GM23338 (cell line): ENCODE results near the gene AAMDC. TPM values are rescaled to one million over a fixed set of nuclear protein-coding genes. Genes with fewer than 3 reads are reported as not detected.

Source experiments
- ATAC-seq: fragments of 200-7000 bp; cut with Tn5 transposase; 3 replicates; pipeline ENCODE4 v1.9.1; 2020
- DNase-seq: peaks from one replicate; pipeline ENCODE4 v3.0.0-alpha.2; 2015; ENCODE audit warnings: low spot score
- H2AFZ ChIP-seq: fragments of 200-600 bp; sonication (generic); 2 replicates; pipeline ENCODE4 v1.8.0; 2016; ENCODE audit warnings: antibody characterized with exemption, mild to moderate bottlenecking, moderate library complexity
- H3F3A ChIP-seq: fragments of 200-600 bp; sonication (generic); replicated peaks from 2 replicates; pipeline ENCODE4 v1.8.0; 2017; ENCODE audit warnings: antibody characterized with exemption, mixed run types, low read depth
- H3K27ac ChIP-seq: fragments of 200-600 bp; sonication (generic); 2 replicates; pipeline ENCODE4 v1.6.1; 2016; ENCODE audit warnings: low read depth
- H3K27me3 ChIP-seq: fragments of 200-600 bp; sonication (generic); 2 replicates; pipeline ENCODE4 v1.8.0; 2016; ENCODE audit warnings: mild to moderate bottlenecking, mixed run types, moderate library complexity; ENCODE audit not compliant: insufficient read depth
- H3K36me3 ChIP-seq: fragments of 200-600 bp; sonication (generic); 2 replicates; pipeline ENCODE4 v1.8.0; 2016; ENCODE audit warnings: mild to moderate bottlenecking; ENCODE audit not compliant: insufficient read depth
- H3K4me1 ChIP-seq: fragments of 200-600 bp; sonication (generic); 2 replicates; pipeline ENCODE4 v1.8.0; 2016; ENCODE audit warnings: mild to moderate bottlenecking, moderate library complexity; ENCODE audit not compliant: insufficient read depth
- H3K4me2 ChIP-seq: fragments of 200-600 bp; sonication (generic); 2 replicates; pipeline ENCODE4 v1.7.1; 2017; ENCODE audit warnings: mixed run types
- H3K4me3 ChIP-seq: fragments of 200-600 bp; sonication (generic); 2 replicates; pipeline ENCODE4 v1.6.1; 2016; ENCODE audit warnings: mixed run types
- H3K79me2 ChIP-seq: fragments of 200-600 bp; sonication (generic); replicated peaks from 2 replicates; pipeline ENCODE4 v1.8.0; 2017; ENCODE audit warnings: mild to moderate bottlenecking; ENCODE audit not compliant: insufficient read depth
- H3K9me2 ChIP-seq: fragments of 200-600 bp; sonication (generic); 2 replicates; pipeline ENCODE4 v1.8.0; 2017; ENCODE audit not compliant: insufficient read depth
- H4K20me1 ChIP-seq: fragments of 200-600 bp; sonication (generic); replicated peaks from 2 replicates; pipeline ENCODE4 v1.8.0; 2017; ENCODE audit warnings: mild to moderate bottlenecking; ENCODE audit not compliant: insufficient read depth
- H3K27ac Mint-ChIP-seq: 2 replicates; pipeline ENCODE4 v1.8.0; 2020; ENCODE audit warnings: inconsistent platforms, mild to moderate bottlenecking, moderate library complexity, mixed read lengths
- H3K27me3 Mint-ChIP-seq: 3 replicates; pipeline ENCODE4 v1.8.0; 2022; ENCODE audit warnings: low read depth, mild to moderate bottlenecking, moderate library complexity, mixed read lengths, inconsistent platforms; ENCODE audit not compliant: insufficient read depth, poor library complexity
- H3K36me3 Mint-ChIP-seq: 3 replicates; pipeline ENCODE4 v1.8.0; 2021; ENCODE audit warnings: low read depth, mild to moderate bottlenecking, inconsistent platforms, moderate library complexity, mixed read lengths
- H3K4me1 Mint-ChIP-seq: 3 replicates; pipeline ENCODE4 v1.8.0; 2020; ENCODE audit warnings: mild to moderate bottlenecking, inconsistent platforms, mixed read lengths
- H3K4me3 Mint-ChIP-seq: 3 replicates; pipeline ENCODE4 v1.8.0; 2021; ENCODE audit warnings: moderate library complexity, mild to moderate bottlenecking, inconsistent platforms, mixed read lengths
- H3K9me3 Mint-ChIP-seq: 3 replicates; pipeline ENCODE4 v1.8.0; 2020; ENCODE audit warnings: moderate library complexity, mild to moderate bottlenecking, inconsistent platforms, mixed read lengths
- EZH2 ChIP-seq: fragments of 200-600 bp; sonication (generic); IDR thresholded peaks from one replicate; pipeline ENCODE4 v1.8.0; 2017; ENCODE audit warnings: antibody characterized with exemption, mild to moderate bottlenecking, low read depth; ENCODE audit not compliant: unreplicated experiment
- EZH2phosphoT487 ChIP-seq: fragments of 200-600 bp; sonication (generic); IDR thresholded peaks from one replicate; pipeline ENCODE4 v1.8.1; 2018; ENCODE audit warnings: antibody characterized with exemption; ENCODE audit not compliant: unreplicated experiment
- JUNB ChIP-seq: IDR thresholded peaks from one replicate; pipeline ENCODE4 v1.6.1; 2016; ENCODE audit warnings: antibody characterized with exemption; ENCODE audit not compliant: unreplicated experiment
- ZNF114 ChIP-seq: fragments of 250-450 bp; sonication (Bioruptor Pico); IDR thresholded peaks from 2 replicates; pipeline ENCODE4 v1.5.0; 2020; ENCODE audit warnings: mild to moderate bottlenecking, moderate library complexity
- polyA plus RNA-seq: library from polyadenylated mRNA; unstranded; fragments of >200 nt; fragmentation: Nextera tagmentation; extraction: Ambion mirVana; gene quantifications from 2 replicates; pipeline ENCODE4 v1.2.1, GENCODE V29; 2016
- total RNA-seq: library from RNA; depleted of rRNA; stranded (reverse); fragments of >200 nt; shearing (Covaris generic); gene quantifications from 2 replicates; pipeline ENCODE4 v1.2.3, GENCODE V29; 2014
- TF ChIP-seq, protein P1 (sequence below): fragments of 250-450 bp; sonication (Bioruptor Pico); IDR thresholded peaks from 2 replicates; pipeline ENCODE4 v1.5.0; 2020; ENCODE audit warnings: mild to moderate bottlenecking, moderate library complexity
- TF ChIP-seq, protein P2 (sequence below): IDR thresholded peaks from one replicate; pipeline ENCODE4 v1.6.1; 2018; ENCODE audit warnings: antibody characterized with exemption; ENCODE audit not compliant: unreplicated experiment

AAMDC gene
- total and polyA plus RNA-seq, 2 experiments from 2014 or later, result 5.3 to 50.2 TPM

DNA sequence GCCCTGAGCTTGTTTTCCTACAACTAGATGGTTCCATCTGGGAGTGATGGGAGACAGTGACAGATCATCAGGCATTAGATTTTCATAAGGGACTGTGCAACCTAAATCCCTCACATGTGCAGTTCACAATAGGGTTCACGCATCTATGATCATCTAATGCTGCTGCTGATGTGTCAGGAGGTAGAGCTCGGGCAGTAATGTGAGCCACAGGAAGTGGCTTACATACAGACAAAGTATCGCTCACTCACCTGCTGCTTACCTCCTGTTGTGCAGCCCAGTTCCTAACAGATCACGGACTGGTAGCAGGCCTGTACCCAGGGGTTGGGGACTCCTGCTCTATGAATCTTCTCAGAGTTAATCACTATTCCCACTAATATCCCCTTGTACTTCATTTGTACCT, 12.4 kb downstream of the AAMDC start:
- Histone ChIP-seq H3K4me3 (no peak overlapping the region), H3K36me3 (no peaks in the 10 kb centered on the region), H3K27me3 (no peaks in the 10 kb centered on the region), H3K9me2 (peaks cover 4% of the 10 kb centered on the region), H2AFZ (no peak overlapping the region), H3K4me2 (no peak overlapping the region), H3K79me2 (no peaks in the 10 kb centered on the region), H3K4me1 (no peaks in the 10 kb centered on the region), H3K27ac (no peak overlapping the region), H3F3A (no peaks in the 10 kb centered on the region), H4K20me1 (no peaks in the 10 kb centered on the region)
- Mint-ChIP-seq H3K9me3 (peaks cover 38% of the 10 kb centered on the region), H3K4me1 (no peaks in the 10 kb centered on the region), H3K4me3 (no peak overlapping the region), H3K27me3 (no peaks in the 10 kb centered on the region), H3K27ac (no peak overlapping the region), H3K36me3 (peaks cover 28% of the 10 kb centered on the region)
- ATAC-seq (no peak), DNase-seq (no peak)
- TF ChIP-seq EZH2phosphoT487 (no peak), JUNB (no peak), EZH2 (no peak), ZNF114 (CRISPR knock-in tag) (no peak)
- TF ChIP-seq, protein P1, sequence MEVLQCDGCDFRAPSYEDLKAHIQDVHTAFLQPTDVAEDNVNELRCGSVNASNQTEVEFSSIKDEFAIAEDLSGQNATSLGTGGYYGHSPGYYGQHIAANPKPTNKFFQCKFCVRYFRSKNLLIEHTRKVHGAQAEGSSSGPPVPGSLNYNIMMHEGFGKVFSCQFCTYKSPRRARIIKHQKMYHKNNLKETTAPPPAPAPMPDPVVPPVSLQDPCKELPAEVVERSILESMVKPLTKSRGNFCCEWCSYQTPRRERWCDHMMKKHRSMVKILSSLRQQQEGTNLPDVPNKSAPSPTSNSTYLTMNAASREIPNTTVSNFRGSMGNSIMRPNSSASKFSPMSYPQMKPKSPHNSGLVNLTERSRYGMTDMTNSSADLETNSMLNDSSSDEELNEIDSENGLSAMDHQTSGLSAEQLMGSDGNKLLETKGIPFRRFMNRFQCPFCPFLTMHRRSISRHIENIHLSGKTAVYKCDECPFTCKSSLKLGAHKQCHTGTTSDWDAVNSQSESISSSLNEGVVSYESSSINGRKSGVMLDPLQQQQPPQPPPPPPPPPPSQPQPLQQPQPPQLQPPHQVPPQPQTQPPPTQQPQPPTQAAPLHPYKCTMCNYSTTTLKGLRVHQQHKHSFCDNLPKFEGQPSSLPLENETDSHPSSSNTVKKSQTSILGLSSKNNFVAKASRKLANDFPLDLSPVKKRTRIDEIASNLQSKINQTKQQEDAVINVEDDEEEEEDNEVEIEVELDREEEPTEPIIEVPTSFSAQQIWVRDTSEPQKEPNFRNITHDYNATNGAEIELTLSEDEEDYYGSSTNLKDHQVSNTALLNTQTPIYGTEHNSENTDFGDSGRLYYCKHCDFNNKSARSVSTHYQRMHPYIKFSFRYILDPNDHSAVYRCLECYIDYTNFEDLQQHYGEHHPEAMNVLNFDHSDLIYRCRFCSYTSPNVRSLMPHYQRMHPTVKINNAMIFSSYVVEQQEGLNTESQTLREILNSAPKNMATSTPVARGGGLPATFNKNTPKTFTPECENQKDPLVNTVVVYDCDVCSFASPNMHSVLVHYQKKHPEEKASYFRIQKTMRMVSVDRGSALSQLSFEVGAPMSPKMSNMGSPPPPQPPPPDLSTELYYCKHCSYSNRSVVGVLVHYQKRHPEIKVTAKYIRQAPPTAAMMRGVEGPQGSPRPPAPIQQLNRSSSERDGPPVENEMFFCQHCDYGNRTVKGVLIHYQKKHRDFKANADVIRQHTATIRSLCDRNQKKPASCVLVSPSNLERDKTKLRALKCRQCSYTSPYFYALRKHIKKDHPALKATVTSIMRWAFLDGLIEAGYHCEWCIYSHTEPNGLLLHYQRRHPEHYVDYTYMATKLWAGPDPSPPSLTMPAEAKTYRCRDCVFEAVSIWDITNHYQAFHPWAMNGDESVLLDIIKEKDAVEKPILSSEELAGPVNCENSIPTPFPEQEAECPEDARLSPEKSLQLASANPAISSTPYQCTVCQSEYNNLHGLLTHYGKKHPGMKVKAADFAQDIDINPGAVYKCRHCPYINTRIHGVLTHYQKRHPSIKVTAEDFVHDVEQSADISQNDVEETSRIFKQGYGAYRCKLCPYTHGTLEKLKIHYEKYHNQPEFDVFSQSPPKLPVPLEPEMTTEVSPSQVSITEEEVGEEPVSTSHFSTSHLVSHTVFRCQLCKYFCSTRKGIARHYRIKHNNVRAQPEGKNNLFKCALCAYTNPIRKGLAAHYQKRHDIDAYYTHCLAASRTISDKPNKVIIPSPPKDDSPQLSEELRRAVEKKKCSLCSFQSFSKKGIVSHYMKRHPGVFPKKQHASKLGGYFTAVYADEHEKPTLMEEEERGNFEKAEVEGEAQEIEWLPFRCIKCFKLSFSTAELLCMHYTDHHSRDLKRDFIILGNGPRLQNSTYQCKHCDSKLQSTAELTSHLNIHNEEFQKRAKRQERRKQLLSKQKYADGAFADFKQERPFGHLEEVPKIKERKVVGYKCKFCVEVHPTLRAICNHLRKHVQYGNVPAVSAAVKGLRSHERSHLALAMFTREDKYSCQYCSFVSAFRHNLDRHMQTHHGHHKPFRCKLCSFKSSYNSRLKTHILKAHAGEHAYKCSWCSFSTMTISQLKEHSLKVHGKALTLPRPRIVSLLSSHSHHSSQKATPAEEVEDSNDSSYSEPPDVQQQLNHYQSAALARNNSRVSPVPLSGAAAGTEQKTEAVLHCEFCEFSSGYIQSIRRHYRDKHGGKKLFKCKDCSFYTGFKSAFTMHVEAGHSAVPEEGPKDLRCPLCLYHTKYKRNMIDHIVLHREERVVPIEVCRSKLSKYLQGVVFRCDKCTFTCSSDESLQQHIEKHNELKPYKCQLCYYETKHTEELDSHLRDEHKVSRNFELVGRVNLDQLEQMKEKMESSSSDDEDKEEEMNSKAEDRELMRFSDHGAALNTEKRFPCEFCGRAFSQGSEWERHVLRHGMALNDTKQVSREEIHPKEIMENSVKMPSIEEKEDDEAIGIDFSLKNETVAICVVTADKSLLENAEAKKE (CRISPR knock-in tag), result no peak
- TF ChIP-seq, protein P2, sequence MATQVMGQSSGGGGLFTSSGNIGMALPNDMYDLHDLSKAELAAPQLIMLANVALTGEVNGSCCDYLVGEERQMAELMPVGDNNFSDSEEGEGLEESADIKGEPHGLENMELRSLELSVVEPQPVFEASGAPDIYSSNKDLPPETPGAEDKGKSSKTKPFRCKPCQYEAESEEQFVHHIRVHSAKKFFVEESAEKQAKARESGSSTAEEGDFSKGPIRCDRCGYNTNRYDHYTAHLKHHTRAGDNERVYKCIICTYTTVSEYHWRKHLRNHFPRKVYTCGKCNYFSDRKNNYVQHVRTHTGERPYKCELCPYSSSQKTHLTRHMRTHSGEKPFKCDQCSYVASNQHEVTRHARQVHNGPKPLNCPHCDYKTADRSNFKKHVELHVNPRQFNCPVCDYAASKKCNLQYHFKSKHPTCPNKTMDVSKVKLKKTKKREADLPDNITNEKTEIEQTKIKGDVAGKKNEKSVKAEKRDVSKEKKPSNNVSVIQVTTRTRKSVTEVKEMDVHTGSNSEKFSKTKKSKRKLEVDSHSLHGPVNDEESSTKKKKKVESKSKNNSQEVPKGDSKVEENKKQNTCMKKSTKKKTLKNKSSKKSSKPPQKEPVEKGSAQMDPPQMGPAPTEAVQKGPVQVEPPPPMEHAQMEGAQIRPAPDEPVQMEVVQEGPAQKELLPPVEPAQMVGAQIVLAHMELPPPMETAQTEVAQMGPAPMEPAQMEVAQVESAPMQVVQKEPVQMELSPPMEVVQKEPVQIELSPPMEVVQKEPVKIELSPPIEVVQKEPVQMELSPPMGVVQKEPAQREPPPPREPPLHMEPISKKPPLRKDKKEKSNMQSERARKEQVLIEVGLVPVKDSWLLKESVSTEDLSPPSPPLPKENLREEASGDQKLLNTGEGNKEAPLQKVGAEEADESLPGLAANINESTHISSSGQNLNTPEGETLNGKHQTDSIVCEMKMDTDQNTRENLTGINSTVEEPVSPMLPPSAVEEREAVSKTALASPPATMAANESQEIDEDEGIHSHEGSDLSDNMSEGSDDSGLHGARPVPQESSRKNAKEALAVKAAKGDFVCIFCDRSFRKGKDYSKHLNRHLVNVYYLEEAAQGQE, result no peak
